ENCODE measurements around the gene PTS.
A peak's percentile ranks its signal among the peaks of the same experiment; 100 is the strongest.

The PTS gene

DNA sequence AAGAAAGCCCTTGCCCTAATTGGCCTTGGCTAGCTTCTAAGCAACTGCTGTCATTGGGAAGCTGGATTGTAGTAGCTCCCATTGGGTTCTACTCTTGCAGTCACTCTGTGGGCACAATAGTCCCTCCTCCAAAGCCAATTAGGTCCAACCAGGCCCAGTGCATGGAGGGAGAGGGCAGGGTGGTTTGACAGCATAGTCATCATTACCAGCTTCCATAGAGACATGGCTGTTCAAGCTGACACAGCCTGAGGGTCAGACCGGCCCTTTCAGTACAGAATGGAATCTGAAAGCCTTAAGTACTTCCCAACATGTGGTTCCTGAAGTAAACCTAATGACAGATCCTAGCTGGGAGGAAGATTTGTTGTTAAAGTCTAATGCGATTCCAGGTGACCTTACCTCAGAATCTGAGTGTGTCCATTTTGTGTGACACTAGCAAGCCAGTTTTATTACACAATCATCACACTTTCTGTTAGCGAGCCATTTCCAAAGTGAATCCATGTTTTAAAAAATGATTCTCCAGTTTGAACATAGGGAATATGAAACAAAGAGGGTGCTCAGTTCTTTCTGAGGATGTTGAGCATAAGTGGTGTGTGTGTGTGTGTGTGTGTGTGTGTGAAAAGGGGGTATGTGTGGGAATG, 27.5 kb downstream of the PTS start:
- Histone ChIP-seq H2AK5ac (ENCODE audit: low read depth, low read length) (no peak overlapping the region), H2BK15ac (ENCODE audit: low read length) (no peak overlapping the region), H3K18ac (ENCODE audit: low read length) (no peak overlapping the region), H2BK5ac (ENCODE audit: low read length) (no peak overlapping the region), H3K79me1 (ENCODE audit: low read depth, low read length) (no peaks in the 10 kb centered on the region), H3K9ac (ENCODE audit: low read depth, low read length, poor library complexity) (no peak overlapping the region), H3K27ac (replicated peaks; ENCODE audit: low read length) (no peak overlapping the region), H3K23ac (ENCODE audit: low read depth, low read length, poor library complexity) (no peak overlapping the region), H4K8ac (ENCODE audit: low read depth, low read length) (no peak overlapping the region), H2BK120ac (ENCODE audit: low read depth, low read length) (no peak overlapping the region), H2BK12ac (ENCODE audit: low read length) (no peak overlapping the region), H4K91ac (ENCODE audit: low read depth, low read length, poor library complexity) (no peak overlapping the region), H3K4me1 (ENCODE audit: control insufficient read depth in 2 of 2, insufficient read depth in 1 of 2, low read depth in 1 of 2, low read length in 2 of 2) (peaks cover 5 to 6% of the 10 kb centered on the region in 2 donors), H3K14ac (ENCODE audit: low read length) (no peak overlapping the region), H3K27me3 (ENCODE audit: control insufficient read depth in 3 of 3, insufficient read depth in 3 of 3, low read depth in 1 of 3, low read length in 3 of 3) (no peaks in the 10 kb centered on the region), H3K36me3 (replicated peaks in 1 of 2; ENCODE audit: control insufficient read depth in 2 of 2, insufficient read depth in 2 of 2, low read length in 2 of 2) (peaks cover 0 to 2% of the 10 kb centered on the region in 2 donors), H3K4me3 (ENCODE audit: low read length in 2 of 2) (peak overlapping the region in 1 of 2 donors; percentile 19), H3K9me3 (replicated peaks in 1 of 2; ENCODE audit: control insufficient read depth in 2 of 2, insufficient read depth in 1 of 2, low read depth in 1 of 2, low read length in 2 of 2) (peaks cover 0 to 6% of the 10 kb centered on the region in 2 donors), H2AFZ (ENCODE audit: low read length) (no peak overlapping the region), H3K4me2 (ENCODE audit: insufficient read depth, low read length, poor library complexity, severe bottlenecking) (no peak overlapping the region), H3K4ac (ENCODE audit: low read length) (no peak overlapping the region)
- DNase-seq (ENCODE audit: low spot score): no peak
- no CpG with 5 or more reads among the region's 3 CpGs for WGBS, 2 donors (ENCODE audit: extremely low coverage in 2 of 2, insufficient read length in 2 of 2, insufficient replicate concordance in 1 of 2)

DNA sequence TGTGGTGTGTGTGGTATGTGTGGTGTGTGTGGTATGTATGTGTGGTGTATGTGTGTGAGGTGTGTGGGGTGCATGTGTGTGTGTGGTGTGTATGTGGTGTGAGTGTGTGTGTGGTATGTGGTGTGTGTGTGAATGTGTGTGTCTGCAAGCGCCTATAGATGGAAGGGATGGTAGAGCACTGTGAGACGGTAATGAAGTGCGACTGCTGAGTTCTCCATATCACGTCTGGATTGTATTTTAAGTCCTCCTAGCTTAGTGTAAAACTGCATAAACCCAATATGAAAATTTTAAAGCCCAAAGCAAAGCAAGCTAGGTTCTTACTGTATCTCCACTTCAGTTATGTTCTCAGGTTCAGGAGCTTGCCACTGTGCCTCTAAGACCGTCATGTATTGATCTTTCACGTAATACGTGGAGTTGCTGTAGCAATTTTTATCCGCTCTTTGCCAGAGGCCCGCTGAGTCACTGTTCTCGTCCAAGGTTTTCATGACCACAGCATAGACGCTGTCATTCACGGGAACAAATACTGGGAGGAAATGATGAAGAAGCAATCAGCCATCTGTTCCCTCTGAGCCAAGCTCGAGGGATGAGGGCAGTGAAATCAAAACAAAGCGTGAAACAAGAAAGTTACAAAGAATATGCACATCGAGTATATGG, 29.0 kb downstream of the PTS start:
- Histone ChIP-seq H3K4me1 (ENCODE audit: control insufficient read depth in 2 of 2, insufficient read depth in 1 of 2, low read depth in 1 of 2, low read length in 2 of 2) (peaks cover 5 to 6% of the 10 kb centered on the region in 2 donors), H3K79me1 (ENCODE audit: low read depth, low read length) (no peaks in the 10 kb centered on the region), H3K23ac (ENCODE audit: low read depth, low read length, poor library complexity) (no peak overlapping the region)

DNA sequence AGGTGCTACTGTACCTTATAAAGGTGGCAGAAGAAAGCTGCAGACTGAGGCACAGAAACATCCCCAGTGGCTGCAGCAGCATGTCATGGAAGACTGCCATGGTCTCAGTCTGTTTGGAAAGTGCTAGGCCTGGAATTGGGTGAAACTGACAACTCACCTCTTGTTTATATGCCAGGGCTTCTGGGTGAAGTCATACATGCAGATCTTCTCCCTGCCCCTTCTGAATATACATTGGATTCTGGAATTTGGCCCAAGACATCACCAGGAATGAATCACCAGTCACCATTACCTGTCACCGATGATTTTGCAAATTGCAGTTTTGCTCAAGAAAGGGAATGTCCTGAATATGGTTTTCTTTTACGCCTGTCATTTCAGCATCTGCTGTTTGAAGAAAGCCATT, 34.3 kb downstream of the PTS start, which contains the start of gene PLET1:
Gene PLET1, minus strand, starts transcription at position 371 of the 400 bp plus-strand sequence. Its CDS starts 271 bp downstream, at position 100.
- no peak within 1 kb of the TSS for H3K23ac ChIP-seq (ENCODE audit: low read depth, low read length, poor library complexity)
- H3K4me1 ChIP-seq (ENCODE audit: control insufficient read depth in 2 of 2, insufficient read depth in 1 of 2, low read depth in 1 of 2, low read length in 2 of 2): peaks cover 0 to under 1% of the 10 kb centered on the region in 2 donors
- no peaks in the 10 kb centered on the region for H3K79me1 ChIP-seq (ENCODE audit: low read depth, low read length)
- H3K18ac ChIP-seq (ENCODE audit: low read length): no peak within 1 kb of the TSS
- H2AK5ac ChIP-seq (ENCODE audit: low read depth, low read length): no peak within 1 kb of the TSS
- H3K4me2 ChIP-seq (ENCODE audit: insufficient read depth, low read length, poor library complexity, severe bottlenecking): no peak within 1 kb of the TSS
- no peak within 1 kb of the TSS for H3K14ac ChIP-seq (ENCODE audit: low read length)
- H2BK120ac ChIP-seq (ENCODE audit: low read depth, low read length): no peak within 1 kb of the TSS
- no peak within 1 kb of the TSS for H3K27ac ChIP-seq (replicated peaks; ENCODE audit: low read length)
- no peak within 1 kb of the TSS for H4K91ac ChIP-seq (ENCODE audit: low read depth, low read length, poor library complexity)
- H3K4ac ChIP-seq (ENCODE audit: low read length): no peak within 1 kb of the TSS
- no peak within 1 kb of the TSS for H3K4me3 ChIP-seq (ENCODE audit: low read length in 2 of 2)
- DNase-seq (ENCODE audit: low spot score): no peak
- WGBS, 2 donors (ENCODE audit: extremely low coverage in 2 of 2, insufficient read length in 2 of 2, insufficient replicate concordance in 1 of 2): no CpG with 5 or more reads among the region's 2 CpGs
- H3K9me3 ChIP-seq (replicated peaks in 1 of 2; ENCODE audit: control insufficient read depth in 2 of 2, insufficient read depth in 1 of 2, low read depth in 1 of 2, low read length in 2 of 2): no peaks in the 10 kb centered on the region
- no peak within 1 kb of the TSS for H2AFZ ChIP-seq (ENCODE audit: low read length)
- H3K9ac ChIP-seq (ENCODE audit: low read depth, low read length, poor library complexity): no peak within 1 kb of the TSS
- H2BK12ac ChIP-seq (ENCODE audit: low read length): no peak within 1 kb of the TSS
- H3K27me3 ChIP-seq (ENCODE audit: control insufficient read depth in 3 of 3, insufficient read depth in 3 of 3, low read depth in 1 of 3, low read length in 3 of 3): no peaks in the 10 kb centered on the region
- no peak within 1 kb of the TSS for H4K8ac ChIP-seq (ENCODE audit: low read depth, low read length)
- H2BK5ac ChIP-seq (ENCODE audit: low read length): no peak within 1 kb of the TSS
- H3K36me3 ChIP-seq (replicated peaks in 1 of 2; ENCODE audit: control insufficient read depth in 2 of 2, insufficient read depth in 2 of 2, low read length in 2 of 2): no peaks in the 10 kb centered on the region
- no peak within 1 kb of the TSS for H2BK15ac ChIP-seq (ENCODE audit: low read length)

More for the DNA sequence above, 29.0 kb downstream of the PTS start:
- no peak overlapping the region for H3K14ac ChIP-seq (ENCODE audit: low read length)
- no peak overlapping the region for H2BK12ac ChIP-seq (ENCODE audit: low read length)
- H3K4ac ChIP-seq (ENCODE audit: low read length): no peak overlapping the region
- no peak overlapping the region for H3K4me2 ChIP-seq (ENCODE audit: insufficient read depth, low read length, poor library complexity, severe bottlenecking)
- H3K4me3 ChIP-seq (ENCODE audit: low read length in 2 of 2): peak overlapping the region in 1 of 2 donors; percentile 53
- H2BK15ac ChIP-seq (ENCODE audit: low read length): no peak overlapping the region
- no peak overlapping the region for H3K27ac ChIP-seq (replicated peaks; ENCODE audit: low read length)
- H3K36me3 ChIP-seq (replicated peaks in 1 of 2; ENCODE audit: control insufficient read depth in 2 of 2, insufficient read depth in 2 of 2, low read length in 2 of 2): peaks cover 0 to 2% of the 10 kb centered on the region in 2 donors
- H4K91ac ChIP-seq (ENCODE audit: low read depth, low read length, poor library complexity): no peak overlapping the region
- peak overlapping the region; percentile 51 for H2AFZ ChIP-seq (ENCODE audit: low read length)
- H2BK5ac ChIP-seq (ENCODE audit: low read length): no peak overlapping the region
- no peak overlapping the region for H4K8ac ChIP-seq (ENCODE audit: low read depth, low read length)
- H3K9ac ChIP-seq (ENCODE audit: low read depth, low read length, poor library complexity): peak overlapping the region; percentile 45
- peaks cover 0 to 5% of the 10 kb centered on the region in 2 donors for H3K9me3 ChIP-seq (replicated peaks in 1 of 2; ENCODE audit: control insufficient read depth in 2 of 2, insufficient read depth in 1 of 2, low read depth in 1 of 2, low read length in 2 of 2)
- no peak overlapping the region for H2AK5ac ChIP-seq (ENCODE audit: low read depth, low read length)
- DNase-seq (ENCODE audit: low spot score): no peak
- H2BK120ac ChIP-seq (ENCODE audit: low read depth, low read length): no peak overlapping the region
- no CpG with 5 or more reads among the region's 15 CpGs for WGBS, 2 donors (ENCODE audit: extremely low coverage in 2 of 2, insufficient read length in 2 of 2, insufficient replicate concordance in 1 of 2)
- no peaks in the 10 kb centered on the region for H3K27me3 ChIP-seq (ENCODE audit: control insufficient read depth in 3 of 3, insufficient read depth in 3 of 3, low read depth in 1 of 3, low read length in 3 of 3)
- peak overlapping the region; percentile 20 for H3K18ac ChIP-seq (ENCODE audit: low read length)

DNA sequence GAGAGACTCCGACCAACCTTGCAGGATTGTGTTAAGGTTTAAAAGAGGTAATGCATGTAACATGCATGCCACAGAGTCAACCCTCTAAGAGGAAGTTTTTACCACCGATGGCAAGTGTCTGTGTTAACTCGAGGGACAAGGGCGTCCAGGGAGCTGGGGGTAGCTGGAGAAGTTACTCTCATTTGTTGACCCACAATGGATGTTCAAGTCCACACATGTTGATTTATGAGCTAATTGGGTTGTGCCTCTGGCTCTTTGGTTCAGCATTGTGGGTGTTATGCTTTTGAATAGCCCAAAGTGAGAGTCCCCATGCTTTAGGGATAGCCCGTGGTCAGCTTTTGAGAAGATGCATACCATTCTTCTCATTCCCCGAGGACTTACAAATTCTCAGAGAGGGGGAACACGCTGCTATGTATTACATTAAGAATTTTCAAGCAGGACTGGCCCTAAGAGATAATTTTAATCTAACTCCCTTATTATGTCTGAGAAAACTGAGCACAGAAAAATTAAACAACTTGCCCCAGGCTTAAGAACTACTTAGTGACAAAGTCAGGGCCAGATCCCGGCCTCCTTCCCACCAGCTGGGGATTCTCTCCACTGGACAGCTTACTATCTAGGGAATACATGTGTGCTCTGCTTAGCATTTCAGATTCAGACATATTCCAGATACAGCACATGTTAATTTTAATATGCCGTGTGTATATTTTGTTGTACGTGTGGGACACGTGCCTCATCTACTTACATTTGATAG, 39.6 kb downstream of the PTS start:
- no peak overlapping the region for H3K9ac ChIP-seq (ENCODE audit: low read depth, low read length, poor library complexity)
- no peak overlapping the region for H3K4me2 ChIP-seq (ENCODE audit: insufficient read depth, low read length, poor library complexity, severe bottlenecking)
- H3K27me3 ChIP-seq (ENCODE audit: control insufficient read depth in 3 of 3, insufficient read depth in 3 of 3, low read depth in 1 of 3, low read length in 3 of 3): peaks cover 0 to 8% (median 0%) of the 10 kb centered on the region in 3 experiments
- H3K36me3 ChIP-seq (replicated peaks in 1 of 2; ENCODE audit: control insufficient read depth in 2 of 2, insufficient read depth in 2 of 2, low read length in 2 of 2): no peaks in the 10 kb centered on the region
- H2BK5ac ChIP-seq (ENCODE audit: low read length): no peak overlapping the region
- H3K9me3 ChIP-seq (replicated peaks in 1 of 2; ENCODE audit: control insufficient read depth in 2 of 2, insufficient read depth in 1 of 2, low read depth in 1 of 2, low read length in 2 of 2): no peaks in the 10 kb centered on the region
- H3K79me1 ChIP-seq (ENCODE audit: low read depth, low read length): no peaks in the 10 kb centered on the region
- no peak overlapping the region for H3K4me3 ChIP-seq (ENCODE audit: low read length in 2 of 2)
- H2BK12ac ChIP-seq (ENCODE audit: low read length): no peak overlapping the region
- no peak overlapping the region for H2BK120ac ChIP-seq (ENCODE audit: low read depth, low read length)
- no peak overlapping the region for H4K91ac ChIP-seq (ENCODE audit: low read depth, low read length, poor library complexity)
- no peak overlapping the region for H4K8ac ChIP-seq (ENCODE audit: low read depth, low read length)
- H3K27ac ChIP-seq (replicated peaks; ENCODE audit: low read length): no peak overlapping the region
- no peak for DNase-seq (ENCODE audit: low spot score)
- H2AFZ ChIP-seq (ENCODE audit: low read length): no peak overlapping the region
- H3K23ac ChIP-seq (ENCODE audit: low read depth, low read length, poor library complexity): no peak overlapping the region
- H3K4ac ChIP-seq (ENCODE audit: low read length): no peak overlapping the region
- no peak overlapping the region for H3K14ac ChIP-seq (ENCODE audit: low read length)
- no peak overlapping the region for H2AK5ac ChIP-seq (ENCODE audit: low read depth, low read length)
- H3K4me1 ChIP-seq (ENCODE audit: control insufficient read depth in 2 of 2, insufficient read depth in 1 of 2, low read depth in 1 of 2, low read length in 2 of 2): no peaks in the 10 kb centered on the region
- H3K18ac ChIP-seq (ENCODE audit: low read length): no peak overlapping the region
- no peak overlapping the region for H2BK15ac ChIP-seq (ENCODE audit: low read length)
- WGBS, 2 donors (ENCODE audit: extremely low coverage in 2 of 2, insufficient read length in 2 of 2, insufficient replicate concordance in 1 of 2): no CpG with 5 or more reads among the region's 11 CpGs

Measured in neuronal stem cell (in vitro differentiated cells).